ENCODE results near the gene MRPS2. TPM values are rescaled to one million over a fixed set of nuclear protein-coding genes. Genes with fewer than 3 reads are reported as not detected.

MRPS2 gene
- total and polyA plus RNA-seq, 9 of the 15 experiments (the other 6 are each of a cell fraction or from before 2014, with no cell fraction given): 8.0 to 167 (median 81.3) TPM

GRCh38 chr9:135500525-135501260, at the start of gene MRPS2 (continued):
- 0 out of 4 replicates have a peak, but pooled peaks of 1 of the 2 experiments have one; percentile 51 for TF ChIP-seq ZMIZ1 (IDR thresholded peaks at IDR 0.05; ENCODE audit: low read depth in 2 of 2, low read length in 2 of 2)
- peak; percentile 17; the same call in 1 of the 2 replicates for TF ChIP-seq SOX6 (IDR thresholded peaks at IDR 0.05)
- TF ChIP-seq ZNF561 (CRISPR knock-in tag; conservative IDR thresholded peaks at IDR 0.05): no peak
- TF ChIP-seq ZNF318 (IDR thresholded peaks at IDR 0.05; ENCODE audit: borderline replicate concordance in 1 of 2, low read depth in 1 of 2): no peak
- TF ChIP-seq BRF1 (IDR thresholded peaks at IDR 0.05; ENCODE audit: borderline replicate concordance, extremely low read depth, insufficient read length): no peak
- TF ChIP-seq MTA2 (IDR thresholded peaks at IDR 0.05; ENCODE audit: low read depth): no peak
- TF ChIP-seq ARID4B (CRISPR knock-in tag; IDR thresholded peaks at IDR 0.05): peak; percentile 72
- peak; percentile 61 for TF ChIP-seq FUS (optimal IDR thresholded peaks at IDR 0.05; ENCODE audit: low read depth, low read length)
- TF ChIP-seq SNRNP70 (optimal IDR thresholded peaks at IDR 0.05; ENCODE audit: low read depth, low read length): no peak
- peak; percentile 31; the same call in 1 of the 2 replicates for TF ChIP-seq NFIC (IDR thresholded peaks at IDR 0.05)
